ENCODE measurements around the gene IGFBP7. TPM values are rescaled to one million over a fixed set of nuclear protein-coding genes. Genes with fewer than 3 reads are reported as not detected.

The IGFBP7 gene
- total RNA-seq, 1 experiment from 2014 or later, result not detected

GRCh38 chr4:57089549-57089948, 20.6 kb downstream of the IGFBP7 start:
- ChIA-PET CTCF (no interaction called here), POLR2A (ENCODE audit: low non-redundant PET) (no interaction called here)
- DNase-seq (ENCODE audit: low spot score), result no peak
- TF ChIP-seq EZH2 (IDR thresholded peaks at IDR 0.05; ENCODE audit: borderline replicate concordance, low read depth, low read length, poor library complexity, severe bottlenecking) (no peak), CTCF (conservative IDR thresholded peaks at IDR 0.05; ENCODE audit: low read depth, low read length) (no peak)
- no peaks in the 10 kb centered on the region for H3K36me3 ChIP-seq (ENCODE audit: insufficient read depth, low read length, poor library complexity, severe bottlenecking)
- no peaks in the 10 kb centered on the region for H3K9me3 ChIP-seq (ENCODE audit: low read depth, low read length, poor library complexity, severe bottlenecking)
- no peaks in the 10 kb centered on the region for H3K27me3 ChIP-seq (replicated peaks; ENCODE audit: insufficient read depth, low read depth, low read length, poor library complexity)
- no peaks in the 10 kb centered on the region for H3K4me1 ChIP-seq (ENCODE audit: insufficient read depth, low read length, poor library complexity, severe bottlenecking)
- H3K27ac ChIP-seq (ENCODE audit: low read depth, low read length, poor library complexity, severe bottlenecking), result no peak overlapping the region
- no TSS peak for BruUV-seq (replicated peaks)
- intact Hi-C loops (cut with micrococcal nuclease; ENCODE audit: unreplicated experiment), result no loop called here
- no peak overlapping the region for H3K4me3 ChIP-seq (ENCODE audit: low read depth, low read length, poor library complexity, severe bottlenecking)

- H3K36me3 ChIP-seq (ENCODE audit: insufficient read depth, low read length, poor library complexity, severe bottlenecking), result no peaks in the 10 kb centered on the region
- H3K4me3 ChIP-seq (ENCODE audit: low read depth, low read length, poor library complexity, severe bottlenecking), result no peak overlapping the region
- H3K9me3 ChIP-seq (ENCODE audit: low read depth, low read length, poor library complexity, severe bottlenecking), result no peaks in the 10 kb centered on the region
- no peak for TF ChIP-seq CTCF (conservative IDR thresholded peaks at IDR 0.05; ENCODE audit: low read depth, low read length)
- TF ChIP-seq EZH2 (IDR thresholded peaks at IDR 0.05; ENCODE audit: borderline replicate concordance, low read depth, low read length, poor library complexity, severe bottlenecking), result no peak
- ChIA-PET POLR2A (ENCODE audit: low non-redundant PET) (no interaction called here), CTCF (no interaction called here)
- no peaks in the 10 kb centered on the region for H3K4me1 ChIP-seq (ENCODE audit: insufficient read depth, low read length, poor library complexity, severe bottlenecking)
- no TSS peak for BruUV-seq (replicated peaks)
- intact Hi-C loops (cut with micrococcal nuclease; ENCODE audit: unreplicated experiment), result no loop called here
- H3K27ac ChIP-seq (ENCODE audit: low read depth, low read length, poor library complexity, severe bottlenecking), result no peak overlapping the region
- no peak for DNase-seq (ENCODE audit: low spot score)
- H3K27me3 ChIP-seq (replicated peaks; ENCODE audit: insufficient read depth, low read depth, low read length, poor library complexity), result no peaks in the 10 kb centered on the region
Measured at GRCh38 chr4:57086031-57086723, 24.0 kb downstream of the IGFBP7 start.

- intact Hi-C loops (cut with micrococcal nuclease; ENCODE audit: unreplicated experiment), result no loop called here
Measured at GRCh38 chr4:57085278-57085677, 24.9 kb downstream of the IGFBP7 start.

More at GRCh38 chr4:57085278-57085677, 24.9 kb downstream of the IGFBP7 start:
- no TSS peak for BruUV-seq (replicated peaks)
- no peaks in the 10 kb centered on the region for H3K4me1 ChIP-seq (ENCODE audit: insufficient read depth, low read length, poor library complexity, severe bottlenecking)
- no peaks in the 10 kb centered on the region for H3K9me3 ChIP-seq (ENCODE audit: low read depth, low read length, poor library complexity, severe bottlenecking)
- H3K27ac ChIP-seq (ENCODE audit: low read depth, low read length, poor library complexity, severe bottlenecking), result no peak overlapping the region
- DNase-seq (ENCODE audit: low spot score), result no peak
- no peaks in the 10 kb centered on the region for H3K36me3 ChIP-seq (ENCODE audit: insufficient read depth, low read length, poor library complexity, severe bottlenecking)
- no peak overlapping the region for H3K4me3 ChIP-seq (ENCODE audit: low read depth, low read length, poor library complexity, severe bottlenecking)
- POLR2A ChIA-PET (ENCODE audit: low non-redundant PET), result no interaction called here
- TF ChIP-seq EZH2 (IDR thresholded peaks at IDR 0.05; ENCODE audit: borderline replicate concordance, low read depth, low read length, poor library complexity, severe bottlenecking) (no peak), CTCF (conservative IDR thresholded peaks at IDR 0.05; ENCODE audit: low read depth, low read length) (no peak)
- CTCF ChIA-PET, result no interaction called here
- no peaks in the 10 kb centered on the region for H3K27me3 ChIP-seq (replicated peaks; ENCODE audit: insufficient read depth, low read depth, low read length, poor library complexity)

Data from A673 (cell line).